OCI-LY7 (cell line): ENCODE results near the gene CHD9. TPM values are rescaled to one million over a fixed set of nuclear protein-coding genes. Genes with fewer than 3 reads are reported as not detected.

Source experiments
- BruUV-seq: library from RNA; stranded (reverse); fragments of 400-500 nt; replicated peaks from 2 replicates; lab custom pipeline; 2021; lab: Mats Ljungman, UMichigan
- CTCF ChIA-PET: fragments of 300-600 bp; sonication (Branson Sonifier 250); formaldehyde crosslinking; loops from one replicate; lab custom pipeline; 2022; ENCODE audit warnings: antibody characterized with exemption; ENCODE audit not compliant: unreplicated experiment; lab: Charles Lee
- POLR2A ChIA-PET: fragments of 300-600 bp; sonication (Branson Sonifier 250); formaldehyde crosslinking; loops from one replicate; lab custom pipeline; 2022; ENCODE audit warnings: antibody characterized with exemption; lab: Charles Lee
- DNase-seq: peaks from one replicate; pipeline ENCODE4 v3.0.0-alpha.2; 2015; ENCODE audit warnings: low spot score
- H2AFZ ChIP-seq: fragments of 200-600 bp; sonication (generic), shearing (Covaris generic); 2 replicates; pipeline ENCODE4 v1.6.1; 2014; ENCODE audit warnings: mild to moderate bottlenecking, antibody characterized with exemption, low read length, moderate library complexity
- H3K27ac ChIP-seq: fragments of 200-600 bp; sonication (generic); 2 replicates; pipeline ENCODE4 v1.5.1; 2014; ENCODE audit warnings: mixed run types, low read depth, mild to moderate bottlenecking, moderate library complexity, low read length, inconsistent platforms; ENCODE audit not compliant: poor library complexity, severe bottlenecking
- H3K36me3 ChIP-seq: fragments of 200-600 bp; sonication (generic); 2 replicates; pipeline ENCODE4 v1.6.1; 2014; ENCODE audit warnings: mild to moderate bottlenecking, antibody characterized with exemption, low read length, moderate library complexity, mixed read lengths; ENCODE audit not compliant: insufficient read depth
- H3K4me1 ChIP-seq: fragments of 200-600 bp; sonication (generic); 2 replicates; pipeline ENCODE4 v1.5.1; 2014; ENCODE audit warnings: mild to moderate bottlenecking, low read length; ENCODE audit not compliant: insufficient read depth, poor library complexity, severe bottlenecking
- H3K4me2 ChIP-seq: fragments of 200-600 bp; sonication (generic); 2 replicates; pipeline ENCODE4 v1.6.1; 2014; ENCODE audit warnings: mild to moderate bottlenecking, low read length
- H3K4me3 ChIP-seq: fragments of 200-600 bp; sonication (generic); 2 replicates; pipeline ENCODE4 v1.5.1; 2014; ENCODE audit warnings: mild to moderate bottlenecking, low read depth, low read length; ENCODE audit not compliant: poor library complexity, severe bottlenecking
- H3K79me2 ChIP-seq: fragments of 200-600 bp; sonication (generic); 2 replicates; pipeline ENCODE4 v1.6.1; 2016; ENCODE audit warnings: low read depth, mild to moderate bottlenecking, low read length, moderate library complexity, mixed read lengths; ENCODE audit not compliant: insufficient read depth
- H3K9me2 ChIP-seq: fragments of 200-600 bp; sonication (generic); 2 replicates; pipeline ENCODE4 v1.6.1; 2016; ENCODE audit warnings: mild to moderate bottlenecking, low read length, mixed read lengths; ENCODE audit not compliant: insufficient read depth
- H3K9me3 ChIP-seq: fragments of 200-600 bp; sonication (generic); 2 replicates; pipeline ENCODE4 v1.6.1; 2014; ENCODE audit warnings: mild to moderate bottlenecking, mixed run types, low read length, mixed read lengths
- H4K20me1 ChIP-seq: fragments of 200-600 bp; sonication (generic); 2 replicates; pipeline ENCODE4 v1.6.1; 2014; ENCODE audit warnings: mild to moderate bottlenecking, antibody characterized with exemption, low read length, moderate library complexity, mixed read lengths; ENCODE audit not compliant: insufficient read depth
- CTCF ChIP-seq: fragments of 200-600 bp; sonication (generic); conservative IDR thresholded peaks from 2 replicates; pipeline ENCODE4 v1.5.1; 2014; ENCODE audit warnings: mild to moderate bottlenecking, antibody characterized with exemption, low read length, moderate library complexity, mixed read lengths
- EZH2phosphoT487 ChIP-seq: fragments of 200-600 bp; sonication (generic); IDR thresholded peaks from 2 replicates; pipeline ENCODE4 v1.6.1; 2018; ENCODE audit warnings: low read depth, borderline replicate concordance, mild to moderate bottlenecking, mixed run types, antibody characterized with exemption, low read length, moderate library complexity, mixed read lengths
- intact Hi-C: fragments of 100-400 bp; cut with micrococcal nuclease; formaldehyde crosslinking; loops from one replicate; pipeline ENCODE4 v1.10.0; 2022; ENCODE audit not compliant: unreplicated experiment
- total RNA-seq, 2 experiments: library from RNA; depleted of rRNA in 1 of 2; stranded (reverse); fragments of >200 nt in 1 of 2; shearing (Covaris generic) in 1 of 2; gene quantifications; 2 replicates each; pipeline ENCODE4 v1.2.3, GENCODE V29; 2014 to 2022

Gene CHD9
- total RNA-seq, 2 experiments from 2014 or later: 52.6 to 85.9 TPM

- no peak overlapping the region for H2AFZ ChIP-seq
- TF ChIP-seq EZH2phosphoT487: no peak
- no peak overlapping the region for H3K4me2 ChIP-seq
- ChIA-PET POLR2A (no interaction called here), CTCF (no interaction called here)
- no peak overlapping the region for H3K4me3 ChIP-seq
- H3K4me1 ChIP-seq: no peaks in the 10 kb centered on the region
- no peaks in the 10 kb centered on the region for H3K9me2 ChIP-seq
- no peak overlapping the region for H3K27ac ChIP-seq
- DNase-seq: no peak
- no peaks in the 10 kb centered on the region for H3K36me3 ChIP-seq
- intact Hi-C loops: no loop called here
- no peaks in the 10 kb centered on the region for H3K9me3 ChIP-seq
- BruUV-seq: no TSS peak
- no peaks in the 10 kb centered on the region for H3K79me2 ChIP-seq
- H4K20me1 ChIP-seq: no peaks in the 10 kb centered on the region
Observed at GRCh38 chr16:53024045-53024444, 30.7 kb upstream of the CHD9 start.

DNA sequence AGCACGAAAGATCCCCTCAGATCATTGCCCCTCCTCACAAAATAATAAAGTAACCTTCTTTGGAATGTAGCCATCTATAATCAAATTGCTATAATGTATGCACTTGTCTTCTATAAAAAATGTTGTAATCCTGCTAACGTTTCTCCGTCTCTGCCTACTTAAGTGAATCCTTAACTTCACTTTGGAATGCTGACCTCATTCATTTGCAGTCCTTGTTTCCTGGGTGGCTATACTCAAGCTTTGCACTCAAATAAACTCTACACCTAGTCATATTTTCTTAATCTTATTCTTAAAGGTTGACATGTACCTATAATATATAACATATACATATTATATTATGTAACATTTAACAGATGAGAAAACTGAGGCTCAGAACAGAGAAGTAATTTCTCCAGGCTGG lies 24.8 kb upstream of the CHD9 start:
- H3K27ac ChIP-seq: no peak overlapping the region
- no peaks in the 10 kb centered on the region for H3K4me1 ChIP-seq
- no peaks in the 10 kb centered on the region for H3K9me2 ChIP-seq
- intact Hi-C loops: no loop called here
- BruUV-seq: no TSS peak
- no peak overlapping the region for H2AFZ ChIP-seq
- H3K4me2 ChIP-seq: no peak overlapping the region
- ChIA-PET CTCF (no interaction called here), POLR2A (no interaction called here)
- H3K36me3 ChIP-seq: no peaks in the 10 kb centered on the region
- TF ChIP-seq EZH2phosphoT487 (no peak), CTCF (no peak)
- H4K20me1 ChIP-seq: no peaks in the 10 kb centered on the region
- no peak for DNase-seq
- no peaks in the 10 kb centered on the region for H3K9me3 ChIP-seq
- H3K4me3 ChIP-seq: no peak overlapping the region
- H3K79me2 ChIP-seq: no peaks in the 10 kb centered on the region

GRCh38 chr16:53031323-53031942 lies 23.4 kb upstream of the CHD9 start:
- Histone ChIP-seq H3K9me2 (no peaks in the 10 kb centered on the region), H3K9me3 (no peaks in the 10 kb centered on the region), H3K36me3 (no peaks in the 10 kb centered on the region), H3K4me2 (no peak overlapping the region), H3K4me3 (no peak overlapping the region), H2AFZ (no peak overlapping the region), H3K27ac (no peak overlapping the region), H3K79me2 (no peaks in the 10 kb centered on the region), H3K4me1 (no peaks in the 10 kb centered on the region), H4K20me1 (no peaks in the 10 kb centered on the region)
- ChIA-PET POLR2A (no interaction called here), CTCF (no interaction called here)
- no peak for DNase-seq
- intact Hi-C loops: no loop called here
- no TSS peak for BruUV-seq
- TF ChIP-seq EZH2phosphoT487 (no peak), CTCF (no peak)
